GM21786 (cell line): ENCODE results near the gene UBE3D.
"Not testable (repeated sequence)": the region's sequence is repeated elsewhere in the genome, so short reads cannot be mapped to it uniquely, and the experiment has no call there.

Experiments
- ATAC-seq: cut with Tn5 transposase; IDR thresholded peaks from one replicate; pipeline ENCODE4 v1.9.1; 2021; ENCODE audit not compliant: unreplicated experiment

The UBE3D gene

DNA sequence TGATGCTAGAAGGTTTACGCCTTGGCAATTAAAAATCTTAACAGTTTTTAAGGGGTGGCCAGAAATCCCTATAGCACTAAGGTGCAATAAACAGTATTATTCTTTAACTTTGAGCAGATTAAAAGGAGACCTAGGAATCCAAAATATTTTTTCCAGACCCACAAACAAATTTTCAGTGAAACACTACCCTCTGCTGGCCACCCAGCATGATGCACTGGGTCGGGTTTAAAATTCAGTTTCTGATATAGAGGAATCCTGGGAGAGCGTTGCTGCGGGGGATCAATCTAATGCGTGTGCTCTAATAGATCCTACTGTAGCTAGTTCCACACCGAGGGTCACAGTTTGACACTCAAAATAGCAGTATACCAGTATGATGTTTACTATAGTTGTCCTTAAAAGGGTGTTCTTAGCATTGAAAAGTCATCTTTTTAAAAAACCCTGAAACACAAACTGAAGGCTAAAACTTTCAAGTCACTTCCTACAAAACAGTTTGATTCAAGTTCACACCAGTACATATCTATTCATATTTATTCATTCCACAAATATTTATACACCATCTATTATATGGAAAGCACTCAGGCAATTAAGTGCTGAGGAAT, 10.2 kb downstream of the UBE3D start:
- ATAC-seq: peak; percentile 58

DNA sequence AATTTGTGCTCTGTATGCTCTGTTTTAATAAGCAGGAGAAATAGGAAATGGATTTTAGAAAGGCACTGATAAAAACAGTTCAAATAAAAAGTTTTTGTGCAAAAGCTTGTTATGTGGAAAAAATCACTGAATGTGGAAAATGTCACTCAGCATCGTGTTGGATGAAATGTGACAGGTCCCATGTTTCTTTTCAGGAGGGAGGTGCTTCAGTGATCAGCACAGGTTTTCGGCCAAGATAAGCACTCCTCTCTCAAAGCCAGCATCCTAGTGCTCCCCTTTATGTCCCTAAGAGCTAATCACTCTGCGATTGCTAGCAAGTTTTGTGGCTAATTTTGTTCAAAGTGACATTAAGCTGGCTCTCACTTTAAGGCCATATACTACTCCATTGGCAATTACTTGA, 12.0 kb downstream of the UBE3D start:
- no peak for ATAC-seq

DNA sequence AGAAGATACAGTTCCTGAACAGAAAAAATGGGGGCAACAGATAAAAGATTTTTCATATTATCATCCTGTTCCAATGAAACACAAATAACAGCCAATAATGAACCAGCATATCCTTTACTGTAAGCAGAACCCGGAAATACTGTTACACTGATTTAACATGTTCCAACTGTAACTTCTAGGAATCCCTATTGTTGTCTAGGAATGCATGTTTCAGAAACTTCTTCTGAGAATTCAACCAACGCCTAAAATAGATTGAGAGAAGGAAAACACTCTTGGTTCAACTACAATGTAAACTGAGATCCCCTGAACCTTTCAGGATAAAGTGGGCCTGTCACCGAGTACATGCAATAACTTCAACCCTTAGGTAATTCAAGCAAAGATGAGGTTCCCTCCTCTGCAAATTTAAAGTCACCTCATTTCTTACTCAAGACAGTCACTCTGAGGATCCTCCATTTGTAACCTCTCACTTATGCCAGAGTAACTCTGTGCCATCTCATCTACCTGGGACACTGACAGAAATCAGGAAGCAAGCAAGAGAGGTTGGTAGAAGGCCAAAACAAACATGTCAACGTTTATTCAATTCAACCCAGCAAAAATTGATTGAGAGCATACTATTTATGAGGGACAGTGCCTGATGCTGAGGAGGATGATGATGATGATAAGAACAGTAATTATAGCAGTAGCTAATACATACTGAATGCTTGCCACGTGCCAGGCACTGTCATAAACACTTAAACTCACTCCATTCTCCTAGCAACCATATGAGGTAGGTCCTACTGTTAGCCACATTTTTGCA, 14.1 kb downstream of the UBE3D start:
- no peak for ATAC-seq

DNA sequence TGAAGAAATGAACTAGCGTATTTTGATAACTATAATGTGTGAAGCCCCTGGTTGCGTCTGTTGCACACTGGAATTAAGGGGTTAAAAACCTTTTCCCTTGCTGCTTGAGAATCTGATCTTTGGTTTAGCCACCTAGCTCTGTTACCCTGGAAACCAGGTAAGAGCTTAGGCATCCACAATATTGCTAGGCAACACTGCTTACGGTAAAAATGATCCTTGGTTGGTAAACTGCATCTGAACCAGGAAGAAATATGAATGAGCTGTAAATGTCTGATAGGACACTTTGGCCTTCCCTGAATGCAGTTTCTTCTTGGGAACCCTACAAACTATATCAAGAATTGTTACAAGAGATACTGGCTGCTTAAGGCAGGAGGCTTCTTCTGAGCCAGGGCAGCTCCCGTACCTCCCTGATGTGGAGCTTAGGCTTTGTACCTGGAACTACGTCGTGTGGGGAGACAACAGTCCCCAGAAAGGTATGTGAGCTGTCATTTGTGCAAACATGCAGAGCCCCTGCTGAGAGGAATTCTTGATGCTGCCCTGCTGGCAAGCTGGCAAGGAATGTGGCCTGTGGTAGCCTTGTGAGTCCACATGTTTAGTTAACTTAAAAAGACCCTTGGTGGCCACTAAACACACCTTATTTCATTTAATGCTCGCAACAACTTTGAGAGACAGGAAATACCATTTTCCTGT, 18.4 kb downstream of the UBE3D start:
- no peak for ATAC-seq

DNA sequence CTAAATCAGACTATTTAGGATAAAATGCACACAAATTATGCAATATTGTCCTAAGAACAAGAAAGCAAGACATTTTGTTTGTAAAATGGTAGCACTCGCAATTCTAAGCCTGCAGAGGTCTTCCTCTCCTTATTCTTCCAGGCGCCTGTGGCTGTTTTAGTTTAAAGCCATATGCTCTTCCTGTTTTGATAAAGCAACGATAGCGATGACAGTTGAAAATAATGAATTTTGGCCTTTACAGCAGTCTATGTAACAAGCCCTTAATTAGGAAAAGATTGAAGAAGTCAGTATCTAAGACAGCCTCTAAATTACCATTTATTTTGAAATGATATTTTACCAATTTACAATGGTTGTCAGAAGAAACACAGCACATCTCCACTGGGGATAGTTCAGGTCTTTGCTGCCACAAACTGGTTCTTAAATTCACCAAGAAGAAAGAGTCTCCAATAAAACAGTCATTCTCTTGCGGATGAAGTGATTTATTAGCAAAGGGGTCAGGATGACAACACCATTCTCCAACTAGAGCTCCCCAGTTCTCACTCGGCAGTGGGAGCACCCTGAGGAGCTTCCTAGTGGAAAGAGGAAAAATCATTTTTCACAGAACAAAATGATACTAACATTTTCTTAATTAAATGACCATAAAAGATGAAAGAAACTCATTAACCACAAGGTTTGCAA, 21.4 kb downstream of the UBE3D start:
- no peak for ATAC-seq

DNA sequence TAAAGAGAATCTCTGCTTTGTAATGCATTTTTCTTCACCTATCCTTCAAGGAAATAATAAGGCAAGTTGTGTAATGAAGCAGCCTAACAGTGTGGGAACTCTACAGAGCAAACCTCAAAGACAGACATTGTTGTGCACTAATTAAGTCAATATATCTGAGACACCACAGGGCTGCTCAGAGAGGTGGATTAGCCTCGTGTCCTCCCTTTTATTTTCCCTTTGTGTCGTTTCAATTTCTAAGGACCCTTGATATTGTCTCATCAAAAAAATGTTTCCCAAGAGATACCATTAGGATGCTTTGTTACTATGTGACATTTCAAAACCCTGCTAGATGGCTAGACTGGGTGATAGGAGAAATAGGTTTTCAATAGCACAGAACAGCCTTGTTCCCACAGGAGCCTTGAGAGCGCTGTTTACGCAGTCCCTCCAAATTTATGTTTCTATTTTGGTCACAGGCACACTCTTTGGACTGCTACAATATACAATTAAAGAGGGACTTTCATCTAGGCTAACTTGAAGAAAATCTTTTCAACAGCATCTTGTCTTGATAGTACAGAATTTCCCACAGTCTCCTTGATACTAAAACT, 23.1 kb downstream of the UBE3D start:
- no peak for ATAC-seq

DNA sequence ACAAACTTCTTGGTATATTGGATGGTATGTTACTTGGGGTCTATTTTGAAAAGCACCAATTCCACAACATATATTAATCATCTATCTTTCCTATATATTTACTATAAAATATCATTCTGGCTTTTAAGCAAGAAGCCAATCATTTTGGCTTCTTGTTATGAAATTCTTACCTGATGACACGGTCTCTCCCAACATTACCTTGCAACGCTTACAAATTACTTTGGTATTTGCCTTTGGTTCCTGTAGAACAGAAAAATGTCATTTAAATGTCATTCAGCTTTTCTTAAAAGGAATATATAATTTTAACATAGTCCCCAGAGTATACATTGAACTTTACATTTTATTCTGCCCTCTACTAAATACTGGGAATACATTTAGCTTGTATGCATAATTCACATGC, 27.4 kb downstream of the UBE3D start:
- ATAC-seq: no peak

DNA sequence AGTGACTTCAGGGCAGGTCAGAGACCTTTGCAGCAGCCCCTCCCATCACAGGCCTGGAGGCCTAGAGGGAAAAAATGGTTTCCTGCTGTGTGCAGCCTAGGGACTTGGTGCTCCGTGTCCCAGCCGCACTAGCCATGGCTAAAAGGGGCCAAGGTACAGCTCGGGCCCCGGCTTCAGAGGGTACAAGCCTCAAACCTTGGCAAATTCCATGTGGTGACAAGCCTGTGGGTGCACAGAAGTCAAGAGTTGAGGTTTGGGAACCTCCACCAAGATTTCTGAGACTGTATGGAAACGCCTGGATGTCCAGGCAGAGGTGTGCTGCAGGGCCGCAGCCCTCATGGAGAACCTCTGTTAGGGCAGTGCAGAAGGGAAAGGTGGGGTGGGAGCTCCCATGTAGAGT, 34.0 kb downstream of the UBE3D start:
- ATAC-seq: no peak

DNA sequence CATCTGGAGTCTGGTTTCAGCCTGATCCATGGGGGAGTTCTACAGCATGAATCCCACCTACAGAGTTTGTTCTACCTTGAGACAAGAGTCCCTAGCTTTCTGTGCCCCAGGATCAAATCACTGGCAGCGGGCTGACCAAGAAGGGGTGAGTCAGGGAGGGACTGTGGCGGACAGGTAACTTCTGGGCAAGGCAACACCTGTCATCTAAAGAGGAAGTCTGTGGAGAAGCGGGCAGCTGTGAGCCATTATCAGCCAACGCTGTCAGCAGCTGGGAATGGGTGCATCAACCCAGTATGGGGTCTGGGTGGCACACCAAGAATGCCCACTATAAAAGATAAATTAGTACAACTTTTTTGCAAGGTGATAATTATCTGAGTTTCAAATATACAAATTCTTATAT, 45.9 kb downstream of the UBE3D start:
- ATAC-seq: no peak

DNA sequence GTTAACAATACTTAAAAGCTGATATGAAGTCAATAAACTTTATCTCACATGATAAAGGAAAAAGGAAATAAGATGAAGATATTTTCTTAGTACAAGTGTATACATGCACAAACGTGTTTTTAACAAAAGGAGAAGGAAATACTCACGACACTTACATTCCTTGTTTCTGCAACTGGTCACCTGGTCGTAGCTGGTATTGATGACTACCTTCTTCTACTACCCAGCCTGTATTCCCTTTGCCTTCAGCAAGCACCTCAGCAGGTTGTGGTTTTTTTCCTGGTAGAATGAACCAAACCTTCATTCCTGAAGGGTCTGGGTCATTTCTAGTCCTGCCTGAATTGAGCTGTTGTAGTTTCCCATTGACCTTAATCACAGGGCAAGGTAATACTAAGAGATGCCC, 54.5 kb downstream of the UBE3D start:
- ATAC-seq: not testable (repeated sequence)

DNA sequence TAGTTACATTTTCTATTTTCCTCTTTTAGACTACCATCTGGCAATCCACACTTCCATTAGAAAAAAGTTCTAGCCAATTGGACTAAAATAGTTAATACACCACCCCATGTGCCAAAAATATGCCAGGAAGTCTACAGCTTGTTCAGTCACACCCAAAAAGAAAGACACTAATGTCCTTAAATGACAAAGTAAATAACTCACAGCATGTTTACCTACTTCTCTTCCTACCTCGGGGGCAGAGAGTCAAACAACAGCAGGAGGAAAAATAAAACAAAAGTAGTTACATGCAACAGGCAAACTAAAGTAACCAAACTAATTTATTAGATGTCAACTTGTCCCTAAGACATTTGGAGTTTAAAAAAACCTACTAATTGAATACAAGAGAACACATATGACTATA, 57.0 kb downstream of the UBE3D start:
- ATAC-seq: no peak

DNA sequence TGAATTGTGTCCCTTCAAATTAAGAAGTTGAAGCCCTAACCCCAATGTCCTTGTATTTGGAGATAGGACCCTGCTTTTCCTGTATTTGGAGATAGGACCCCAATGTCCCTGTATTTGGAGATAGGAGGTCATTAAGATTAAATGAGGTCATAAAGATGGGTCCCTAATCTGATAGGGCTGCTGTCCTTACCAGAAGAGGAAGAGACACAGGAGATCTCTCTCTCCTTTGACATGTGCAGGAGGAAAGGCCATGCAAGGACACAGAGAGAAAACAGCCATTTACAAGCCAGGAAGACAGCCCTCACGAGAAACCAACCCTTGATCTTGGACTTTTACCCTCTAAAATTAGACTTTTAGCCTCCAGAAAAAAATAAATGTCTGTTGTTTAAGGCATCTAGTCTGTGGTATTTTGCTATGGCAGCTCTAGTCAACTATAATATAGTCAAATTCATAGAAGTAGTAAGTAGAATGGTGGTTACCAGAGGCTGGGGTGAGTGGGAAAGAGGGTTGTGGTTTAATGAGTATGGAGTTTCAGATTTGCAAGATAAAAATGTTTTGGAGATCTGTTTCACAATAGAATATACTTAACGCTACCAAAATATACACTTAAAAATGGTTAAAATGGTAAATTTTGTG, 59.3 kb downstream of the UBE3D start:
- no peak for ATAC-seq

DNA sequence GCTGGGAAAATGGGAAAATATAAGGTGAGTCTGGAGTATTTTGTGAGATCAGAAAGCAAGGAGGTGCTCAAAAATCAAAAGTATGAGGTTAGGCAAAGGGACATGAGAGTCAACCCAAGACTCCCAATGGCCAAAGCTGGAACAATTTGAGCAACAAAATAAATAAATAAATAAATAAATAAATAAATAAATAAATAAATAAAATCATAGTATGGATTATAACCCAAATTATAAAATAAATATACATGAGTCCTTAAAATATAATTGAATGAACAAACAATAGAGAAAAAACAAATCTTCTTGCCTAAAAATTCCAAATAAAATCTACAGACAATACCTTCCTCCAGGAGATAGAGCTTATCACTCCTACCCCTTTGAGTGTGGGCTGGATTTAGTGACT, 69.5 kb downstream of the UBE3D start:
- ATAC-seq: no peak

DNA sequence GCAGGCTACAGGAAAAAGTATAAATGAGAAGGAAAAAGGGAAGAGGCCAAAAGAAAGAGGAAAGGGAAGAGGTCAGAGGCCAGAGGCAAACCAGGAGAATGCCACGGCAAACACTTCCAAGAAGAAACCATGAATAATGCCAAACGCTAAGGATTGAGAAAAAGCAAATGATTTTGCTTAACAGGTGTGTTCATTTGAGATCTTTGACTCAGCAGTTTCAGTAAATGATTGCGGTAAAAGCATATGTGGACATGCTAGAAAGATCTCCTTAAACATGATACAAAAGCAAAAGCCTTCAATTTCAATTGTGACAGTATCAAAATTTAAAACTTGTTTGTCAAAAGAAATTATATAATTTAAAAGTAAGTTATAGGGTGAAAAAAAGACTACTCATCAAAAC, 70.6 kb downstream of the UBE3D start:
- no peak for ATAC-seq

DNA sequence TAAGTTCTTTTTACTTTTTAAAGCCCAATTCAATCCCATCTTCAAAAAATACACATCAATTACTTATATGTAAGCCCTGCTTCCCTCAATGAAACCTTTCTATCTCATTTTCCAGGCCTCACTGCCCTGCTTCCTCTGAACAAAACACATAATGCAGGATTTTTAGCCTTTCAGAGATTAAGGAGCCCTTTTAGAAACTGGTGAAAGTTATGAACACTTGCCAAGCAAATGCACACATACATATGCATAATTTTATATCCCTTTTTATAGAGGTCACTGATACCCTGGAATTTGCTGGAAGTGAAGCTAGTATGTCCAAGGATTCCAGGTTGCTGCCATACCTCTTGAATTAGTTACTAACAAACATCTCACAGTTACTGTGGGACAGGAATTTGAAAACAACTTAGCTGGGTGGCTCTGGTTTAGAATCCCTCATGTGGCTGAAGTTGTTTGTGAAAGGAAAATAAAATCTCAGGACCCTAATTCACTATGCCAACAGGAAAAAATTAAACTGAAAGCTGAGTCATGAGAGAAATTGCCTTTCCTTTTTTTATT, 75.8 kb downstream of the UBE3D start:
- ATAC-seq: no peak

DNA sequence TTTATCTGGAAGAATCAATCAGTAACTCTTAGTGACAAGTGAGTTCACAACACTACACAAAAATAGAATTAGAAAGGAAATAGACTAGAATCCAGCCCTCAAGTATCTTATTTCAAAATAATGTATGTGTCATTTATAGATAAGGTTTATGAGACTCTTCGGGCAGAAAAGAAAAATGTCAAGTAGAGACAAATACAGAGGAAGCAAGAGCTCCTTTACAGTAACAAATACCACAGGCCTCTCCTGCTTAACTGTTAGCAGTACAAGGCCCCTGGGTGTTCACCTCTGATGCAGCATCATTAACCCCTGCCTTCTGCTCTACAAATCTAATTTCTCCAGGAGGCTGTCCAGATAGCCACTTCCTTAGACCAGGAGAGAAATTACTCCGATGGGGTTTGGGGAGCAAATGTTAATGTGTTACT, 76.7 kb downstream of the UBE3D start:
- no peak for ATAC-seq

DNA sequence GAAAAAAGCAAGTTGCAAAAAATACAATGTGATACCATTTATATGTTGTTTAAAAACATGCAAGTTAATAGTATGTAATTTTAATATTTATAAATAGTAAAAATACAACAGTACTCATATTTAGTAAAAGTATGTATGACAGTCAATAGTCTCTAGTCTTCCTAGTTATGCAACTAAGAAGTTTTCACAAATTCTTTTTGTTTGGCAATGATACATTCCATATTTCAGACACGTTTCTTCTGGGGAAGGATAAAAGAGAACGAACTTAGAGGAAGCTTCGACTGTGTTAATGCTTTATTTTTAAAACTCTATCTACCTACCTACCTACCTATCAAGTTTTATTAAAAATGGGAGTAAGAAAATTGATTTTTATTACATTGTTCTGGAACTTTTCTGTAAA, 77.7 kb downstream of the UBE3D start:
- no peak for ATAC-seq

DNA sequence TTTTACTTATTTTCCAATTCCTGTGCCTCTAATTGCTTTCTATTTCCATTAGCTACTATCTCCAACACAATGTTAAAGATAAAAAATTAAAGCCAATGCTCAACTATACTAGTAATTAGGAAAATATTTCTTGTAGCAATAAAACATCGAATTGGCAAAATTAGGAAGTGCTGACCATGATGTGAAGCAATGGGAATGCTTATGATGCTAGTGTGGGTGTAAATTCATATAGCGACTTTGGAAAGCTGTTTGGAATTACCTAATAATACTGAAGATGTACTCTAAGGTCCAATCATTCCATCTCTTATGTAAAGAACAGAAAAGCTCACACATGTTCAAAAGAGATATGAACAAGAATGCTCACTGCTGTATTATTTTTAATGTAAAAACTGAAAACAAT, 78.2 kb downstream of the UBE3D start:
- ATAC-seq: no peak

DNA sequence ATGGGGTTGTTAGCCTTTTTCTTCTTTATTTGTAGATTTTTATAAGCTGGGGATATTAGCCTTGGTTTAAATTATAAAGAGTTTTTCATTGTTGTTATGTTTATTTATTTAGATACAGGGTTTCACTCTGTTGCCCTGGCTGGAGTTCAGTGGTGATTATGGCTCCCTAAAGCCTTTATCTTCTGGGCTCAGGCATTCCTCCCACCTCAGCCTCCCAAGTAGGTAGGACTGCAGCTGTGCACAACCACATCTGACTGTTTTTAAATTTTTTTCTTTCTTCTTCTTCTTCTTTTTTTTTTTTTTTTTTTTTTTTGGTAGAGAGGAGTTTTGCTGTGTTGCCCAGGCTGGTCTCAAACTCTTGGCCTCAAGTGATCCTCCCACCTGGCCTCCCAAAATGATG, 80.9 kb downstream of the UBE3D start:
- no peak for ATAC-seq

DNA sequence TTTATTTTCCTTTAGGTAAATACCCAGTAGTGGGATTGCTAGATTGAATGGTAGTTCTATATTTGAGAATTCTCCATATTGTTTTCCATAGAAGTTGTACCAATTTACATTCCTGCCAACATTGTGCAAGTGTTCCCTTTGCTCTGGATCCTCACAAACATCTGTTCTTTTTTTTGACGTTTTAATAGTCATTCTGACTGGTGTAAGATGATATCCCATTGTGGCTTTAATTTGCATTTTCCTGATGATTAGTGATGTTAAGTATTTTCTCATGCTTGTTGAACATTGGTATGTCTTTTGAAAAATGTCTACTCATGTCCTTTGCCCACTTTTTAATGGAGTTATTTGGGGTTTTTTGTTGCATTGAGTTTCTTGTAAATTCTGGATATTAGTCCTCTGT, 85.6 kb downstream of the UBE3D start:
- ATAC-seq: no peak

DNA sequence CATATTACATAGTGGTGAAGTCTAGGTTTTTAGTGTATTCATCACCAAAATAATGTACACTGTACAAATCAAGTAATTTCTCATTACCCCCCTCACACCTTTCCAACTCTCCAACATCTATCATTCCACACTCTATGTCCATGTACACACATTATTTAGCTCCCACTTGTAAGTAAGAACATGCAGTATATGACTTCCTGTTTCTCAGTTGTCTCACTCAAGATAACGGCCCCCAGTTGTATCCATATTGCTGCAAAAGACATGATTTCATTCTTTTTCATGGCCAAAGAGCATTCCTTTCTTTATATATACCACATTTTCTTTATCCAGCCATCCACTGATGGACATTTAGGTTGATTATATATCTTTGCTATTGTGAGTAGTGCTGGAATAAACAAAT, 86.0 kb downstream of the UBE3D start:
- no peak for ATAC-seq
